Endothelial cell (in vitro differentiated cells): ENCODE results near the gene ARHGAP26. TPM values are rescaled to one million over a fixed set of nuclear protein-coding genes. Genes with fewer than 3 reads are reported as not detected.

Experiments
- DNase-seq: peaks from one replicate; pipeline ENCODE4 v3.0.0; 2021; ENCODE audit warnings: low spot score
- H3K27ac Mint-ChIP-seq: one replicate; pipeline ENCODE4 v1.8.0; 2021; ENCODE audit warnings: mixed read lengths, inconsistent platforms; ENCODE audit not compliant: unreplicated experiment
- H3K27me3 Mint-ChIP-seq: one replicate; pipeline ENCODE4 v1.8.0; 2021; ENCODE audit warnings: mild to moderate bottlenecking, moderate library complexity, mixed read lengths, inconsistent platforms; ENCODE audit not compliant: unreplicated experiment
- H3K36me3 Mint-ChIP-seq: one replicate; pipeline ENCODE4 v1.8.0; 2021; ENCODE audit warnings: mild to moderate bottlenecking, low read depth, mixed read lengths, inconsistent platforms; ENCODE audit not compliant: unreplicated experiment
- H3K4me1 Mint-ChIP-seq: one replicate; pipeline ENCODE4 v1.8.0; 2021; ENCODE audit warnings: mild to moderate bottlenecking, mixed read lengths, inconsistent platforms; ENCODE audit not compliant: unreplicated experiment
- H3K4me3 Mint-ChIP-seq: one replicate; pipeline ENCODE4 v1.8.0; 2021; ENCODE audit warnings: mild to moderate bottlenecking, mixed read lengths, inconsistent platforms; ENCODE audit not compliant: unreplicated experiment
- H3K9me3 Mint-ChIP-seq: one replicate; pipeline ENCODE4 v1.8.0; 2021; ENCODE audit warnings: mixed read lengths, inconsistent platforms; ENCODE audit not compliant: unreplicated experiment
- total RNA-seq: library from RNA; stranded (reverse); fragmentation: NEBNext Ultra II Directional; extraction: Animal tissue kit (Norgen Biotek cat#: 25700); gene quantifications from one replicate; pipeline ENCODE4 v1.2.1, GENCODE V29; 2021; ENCODE audit not compliant: unreplicated experiment
- TF ChIP-seq, protein P1 (sequence below): fragments of 200-600 bp; sonication (generic); IDR thresholded peaks from one replicate; pipeline ENCODE4 v1.5.0; 2021; ENCODE audit warnings: antibody characterized with exemption; ENCODE audit not compliant: unreplicated experiment

Gene ARHGAP26
- total RNA-seq, 1 donor from 2014 or later: 81.5 TPM

- no peaks in the 10 kb centered on the region for H3K4me1 Mint-ChIP-seq
- no peaks in the 10 kb centered on the region for H3K27me3 Mint-ChIP-seq
- no peak for DNase-seq
- H3K4me3 Mint-ChIP-seq: no peak overlapping the region
- TF ChIP-seq, protein P1, sequence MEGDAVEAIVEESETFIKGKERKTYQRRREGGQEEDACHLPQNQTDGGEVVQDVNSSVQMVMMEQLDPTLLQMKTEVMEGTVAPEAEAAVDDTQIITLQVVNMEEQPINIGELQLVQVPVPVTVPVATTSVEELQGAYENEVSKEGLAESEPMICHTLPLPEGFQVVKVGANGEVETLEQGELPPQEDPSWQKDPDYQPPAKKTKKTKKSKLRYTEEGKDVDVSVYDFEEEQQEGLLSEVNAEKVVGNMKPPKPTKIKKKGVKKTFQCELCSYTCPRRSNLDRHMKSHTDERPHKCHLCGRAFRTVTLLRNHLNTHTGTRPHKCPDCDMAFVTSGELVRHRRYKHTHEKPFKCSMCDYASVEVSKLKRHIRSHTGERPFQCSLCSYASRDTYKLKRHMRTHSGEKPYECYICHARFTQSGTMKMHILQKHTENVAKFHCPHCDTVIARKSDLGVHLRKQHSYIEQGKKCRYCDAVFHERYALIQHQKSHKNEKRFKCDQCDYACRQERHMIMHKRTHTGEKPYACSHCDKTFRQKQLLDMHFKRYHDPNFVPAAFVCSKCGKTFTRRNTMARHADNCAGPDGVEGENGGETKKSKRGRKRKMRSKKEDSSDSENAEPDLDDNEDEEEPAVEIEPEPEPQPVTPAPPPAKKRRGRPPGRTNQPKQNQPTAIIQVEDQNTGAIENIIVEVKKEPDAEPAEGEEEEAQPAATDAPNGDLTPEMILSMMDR: no peak
- H3K27ac Mint-ChIP-seq: no peak overlapping the region
- no peaks in the 10 kb centered on the region for H3K9me3 Mint-ChIP-seq
- peaks cover 37% of the 10 kb centered on the region for H3K36me3 Mint-ChIP-seq
These were observed 379.6 kb downstream of the ARHGAP26 start for GRCh38 chr5:143149759-143150158.

- Mint-ChIP-seq H3K27ac (no peak overlapping the region), H3K27me3 (no peaks in the 10 kb centered on the region), H3K4me3 (no peak overlapping the region), H3K4me1 (no peaks in the 10 kb centered on the region), H3K36me3 (peaks cover 37% of the 10 kb centered on the region), H3K9me3 (no peaks in the 10 kb centered on the region)
- TF ChIP-seq, protein P1: no peak
- no peak for DNase-seq
These were observed 381.0 kb downstream of the ARHGAP26 start for GRCh38 chr5:143151056-143151700.

- no peaks in the 10 kb centered on the region for H3K4me1 Mint-ChIP-seq
- TF ChIP-seq, protein P1: no peak
- H3K27me3 Mint-ChIP-seq: no peaks in the 10 kb centered on the region
- peaks cover 27% of the 10 kb centered on the region for H3K36me3 Mint-ChIP-seq
- H3K4me3 Mint-ChIP-seq: no peak overlapping the region
- no peaks in the 10 kb centered on the region for H3K9me3 Mint-ChIP-seq
- no peak overlapping the region for H3K27ac Mint-ChIP-seq
- DNase-seq: no peak
These were observed 382.3 kb downstream of the ARHGAP26 start for GRCh38 chr5:143152445-143152844.

DNA sequence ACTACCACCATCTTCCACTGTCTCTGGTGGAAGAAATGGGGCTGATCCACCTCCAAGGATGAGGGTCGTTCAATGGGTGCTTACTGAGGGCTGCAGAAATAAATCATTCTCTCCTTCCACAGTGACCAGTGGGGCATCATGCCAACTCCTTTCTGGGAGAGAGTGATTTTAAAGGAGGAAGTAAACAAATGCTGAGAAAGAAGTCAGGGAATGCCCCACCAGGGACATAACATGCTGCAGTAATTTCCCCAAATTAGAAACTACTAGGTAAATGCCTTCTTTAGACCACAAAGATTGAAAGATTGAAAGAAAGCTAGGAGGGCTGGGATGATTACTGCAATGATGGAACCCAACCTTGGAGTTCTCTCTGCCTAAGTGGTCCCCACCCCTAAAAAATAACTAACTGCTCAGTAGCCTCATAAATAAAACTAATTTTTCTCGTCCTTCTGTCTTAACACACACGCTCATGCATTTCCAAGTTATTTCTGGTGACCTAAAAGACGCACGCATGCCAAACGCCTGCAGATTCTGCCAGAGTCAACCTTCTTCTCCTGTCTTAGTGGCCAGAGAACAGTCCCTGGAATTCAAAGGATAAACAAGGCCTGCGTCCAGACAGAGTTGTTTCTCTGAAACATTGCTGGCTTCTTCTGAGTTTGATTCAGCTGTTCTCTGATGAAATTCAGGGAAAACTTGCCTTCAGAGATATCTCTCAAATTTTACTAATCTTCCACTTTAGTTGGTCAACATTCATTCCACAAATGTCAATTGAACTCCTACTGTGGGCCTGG lies 383.3 kb downstream of the ARHGAP26 start:
- H3K27ac Mint-ChIP-seq: no peak overlapping the region
- no peak overlapping the region for H3K4me3 Mint-ChIP-seq
- no peaks in the 10 kb centered on the region for H3K9me3 Mint-ChIP-seq
- no peaks in the 10 kb centered on the region for H3K4me1 Mint-ChIP-seq
- DNase-seq: no peak
- TF ChIP-seq, protein P1: no peak
- peaks cover 24% of the 10 kb centered on the region for H3K36me3 Mint-ChIP-seq
- H3K27me3 Mint-ChIP-seq: no peaks in the 10 kb centered on the region
